IMR-90 (cell line): Measurements from ENCODE around the gene MCM5. TPM values are rescaled to one million over a fixed set of nuclear protein-coding genes. Genes with fewer than 3 reads are reported as not detected.

Experiments
- ATAC-seq: fragments of 200-7000 bp; cut with Tn5 transposase; 2 replicates; pipeline ENCODE4 v1.9.1; 2020; ENCODE audit warnings: low read depth, mild to moderate bottlenecking, moderate library complexity
- BruUV-seq: library from RNA; stranded (reverse); fragments of 400-500 nt; replicated peaks from 2 replicates; lab custom pipeline; 2021; lab: Mats Ljungman, UMichigan
- CTCF ChIA-PET: fragments of 300-600 bp; formaldehyde crosslinking; extraction: SDS; loops from one replicate; lab custom pipeline; 2021; ENCODE audit warnings: antibody characterized with exemption; lab: Yijun Ruan, JAX
- POLR2A ChIA-PET: fragments of 300-600 bp; sonication (Branson Sonifier 250); formaldehyde crosslinking; loops from one replicate; lab custom pipeline; 2022; ENCODE audit warnings: antibody characterized with exemption; ENCODE audit not compliant: unreplicated experiment; lab: Charles Lee
- DNase-seq: peaks from one replicate; pipeline ENCODE4 v3.0.0; 2013
- H2AFZ ChIP-seq: replicated peaks from 2 replicates; pipeline ENCODE3; 2013; ENCODE audit warnings: low read length, mild to moderate bottlenecking; ENCODE audit not compliant: poor library complexity
- H2AK5ac ChIP-seq: 2 replicates; pipeline ENCODE4 v1.6.1; 2013; ENCODE audit warnings: low read depth, low read length, inconsistent platforms
- H2AK9ac ChIP-seq: replicated peaks from 2 replicates; pipeline ENCODE3; 2013; ENCODE audit warnings: mild to moderate bottlenecking, low read depth, low read length, moderate library complexity; ENCODE audit not compliant: poor library complexity
- H2BK120ac ChIP-seq: 2 replicates; pipeline ENCODE4 v1.6.1; 2013; ENCODE audit warnings: low read depth, low read length, inconsistent platforms
- H2BK15ac ChIP-seq: 3 replicates; pipeline ENCODE4 v1.6.1; 2013; ENCODE audit warnings: low read depth, low read length, inconsistent platforms
- H2BK20ac ChIP-seq: 2 replicates; pipeline ENCODE4 v1.6.1; 2013; ENCODE audit warnings: low read depth, mild to moderate bottlenecking, inconsistent platforms, low read length, moderate library complexity
- H2BK5ac ChIP-seq: 2 replicates; pipeline ENCODE4 v1.6.1; 2013; ENCODE audit warnings: mild to moderate bottlenecking, low read depth, low read length, inconsistent platforms; ENCODE audit not compliant: poor library complexity, severe bottlenecking
- H3K14ac ChIP-seq: replicated peaks from 2 replicates; pipeline ENCODE4 v1.6.1; 2013; ENCODE audit warnings: low read depth, low read length, inconsistent platforms
- H3K18ac ChIP-seq: 2 replicates; pipeline ENCODE4 v1.6.1; 2013; ENCODE audit warnings: low read depth, low read length, control low read depth
- H3K23ac ChIP-seq: 2 replicates; pipeline ENCODE4 v1.6.1; 2013; ENCODE audit warnings: low read depth, low read length, inconsistent platforms
- H3K27ac ChIP-seq: 2 replicates; pipeline ENCODE4 v1.5.1; 2013; ENCODE audit warnings: mild to moderate bottlenecking, control low read depth, low read length; ENCODE audit not compliant: insufficient read depth
- H3K27me3 ChIP-seq: 2 replicates; pipeline ENCODE4 v1.6.1; 2013; ENCODE audit warnings: low read length; ENCODE audit not compliant: control insufficient read depth, insufficient read depth
- H3K36me3 ChIP-seq: 2 replicates; pipeline ENCODE4 v1.6.1; 2013; ENCODE audit warnings: low read length, mixed read lengths; ENCODE audit not compliant: control insufficient read depth, insufficient read depth
- H3K4ac ChIP-seq: 2 replicates; pipeline ENCODE4 v1.6.1; 2013; ENCODE audit warnings: low read depth, low read length, inconsistent platforms
- H3K4me1 ChIP-seq: 2 replicates; pipeline ENCODE4 v1.6.1; 2013; ENCODE audit warnings: low read length, mixed read lengths; ENCODE audit not compliant: control insufficient read depth, insufficient read depth
- H3K4me2 ChIP-seq: 2 replicates; pipeline ENCODE4 v1.6.1; 2013; ENCODE audit warnings: low read depth, mild to moderate bottlenecking, control low read depth, low read length, moderate library complexity
- H3K4me3 ChIP-seq: 2 replicates; pipeline ENCODE4 v1.5.1; 2013; ENCODE audit warnings: low read depth, mild to moderate bottlenecking, control low read depth, low read length, moderate library complexity; ENCODE audit not compliant: insufficient read depth
- H3K56ac ChIP-seq: 2 replicates; pipeline ENCODE4 v1.6.1; 2013; ENCODE audit warnings: low read length, inconsistent platforms; ENCODE audit not compliant: insufficient read depth; ENCODE audit errors: extremely low read depth
- H3K79me1 ChIP-seq, 2 experiments: 2 replicates each; pipeline ENCODE4 v1.6.1; 2013; ENCODE audit warnings: low read length in 2 of 2, inconsistent platforms in 1 of 2, low read depth in 1 of 2
- H3K9ac ChIP-seq: 2 replicates; pipeline ENCODE4 v1.6.1; 2013; ENCODE audit warnings: low read depth, low read length, control low read depth
- H3K9me1 ChIP-seq: 2 replicates; pipeline ENCODE4 v1.6.1; 2013; ENCODE audit warnings: low read length, inconsistent platforms; ENCODE audit not compliant: insufficient read depth
- H3K9me3 ChIP-seq: 2 replicates; pipeline ENCODE4 v1.6.1; 2013; ENCODE audit warnings: low read length; ENCODE audit not compliant: control insufficient read depth, insufficient read depth
- H4K20me1 ChIP-seq: 2 replicates; pipeline ENCODE4 v1.6.1; 2013; ENCODE audit warnings: low read length, inconsistent platforms; ENCODE audit not compliant: insufficient read depth
- H4K5ac ChIP-seq: 2 replicates; pipeline ENCODE4 v1.6.1; 2013; ENCODE audit warnings: mild to moderate bottlenecking, low read depth, low read length, control low read depth
- H4K8ac ChIP-seq, 2 experiments: 2 replicates each; pipeline ENCODE4 v1.6.1; 2013; ENCODE audit warnings: low read depth in 2 of 2, low read length in 2 of 2, control low read depth in 1 of 2, inconsistent platforms in 1 of 2
- H4K91ac ChIP-seq: 2 replicates; pipeline ENCODE4 v1.6.1; 2013; ENCODE audit warnings: low read depth, low read length, inconsistent platforms; ENCODE audit not compliant: insufficient read depth
- MAFK ChIP-seq: IDR thresholded peaks from 2 replicates; pipeline ENCODE4 v1.6.1; 2012; ENCODE audit warnings: low read depth, low read length, improper control_type of control experiment
- RAD21 ChIP-seq: IDR thresholded peaks from 2 replicates; pipeline ENCODE4 v1.6.1; 2012; ENCODE audit warnings: low read length, improper control_type of control experiment
- WGBS, 2 experiments: methylation state at CpG; one replicate each; pipeline versions ENCODE4 v1.1.5 to v1.1.7; 2013; ENCODE audit warnings: missing lambda C conversion rate in 2 of 2; ENCODE audit not compliant: insufficient read length in 1 of 2; ENCODE audit errors: extremely low coverage in 2 of 2; 5-methylcytosine and 5-hydroxymethylcytosine counted together
- dilution Hi-C: fragments of 300-500 bp; cut with HindIII; formaldehyde crosslinking; loops from one replicate; pipeline ENCODE4 v1.14.3; 2018; ENCODE audit warnings: low sequenced_read_pairs; ENCODE audit not compliant: unreplicated experiment
- in situ Hi-C: fragments of 300-500 bp; cut with MboI; formaldehyde crosslinking; loops from 3 replicates; pipeline ENCODE4 v1.14.3; 2019; ENCODE audit warnings: low sequenced_read_pairs, inconsistent platforms, mixed read lengths
- intact Hi-C: fragments of 100-400 bp; cut with micrococcal nuclease; formaldehyde crosslinking; loops from 2 replicates; pipeline ENCODE4 v1.10.0; 2022
- polyA plus RNA-seq, 3 experiments: library from polyadenylated mRNA; depleted of rRNA; stranded (reverse); fragments of >200 nt; gene quantifications; 2 replicates each; pipeline ENCODE4 v1.2.3, GENCODE V29; 2012; ENCODE audit warnings: low replicate concordance in 1 of 3
- total RNA-seq: library from RNA; depleted of rRNA; stranded (reverse); fragments of >200 nt; gene quantifications from 2 replicates; pipeline ENCODE4 v1.2.3, GENCODE V29; 2012

MCM5 gene
- total and polyA plus RNA-seq, 2 of the 4 experiments (the other 2 are of a cell fraction) = 43.0 to 58.6 TPM

DNA sequence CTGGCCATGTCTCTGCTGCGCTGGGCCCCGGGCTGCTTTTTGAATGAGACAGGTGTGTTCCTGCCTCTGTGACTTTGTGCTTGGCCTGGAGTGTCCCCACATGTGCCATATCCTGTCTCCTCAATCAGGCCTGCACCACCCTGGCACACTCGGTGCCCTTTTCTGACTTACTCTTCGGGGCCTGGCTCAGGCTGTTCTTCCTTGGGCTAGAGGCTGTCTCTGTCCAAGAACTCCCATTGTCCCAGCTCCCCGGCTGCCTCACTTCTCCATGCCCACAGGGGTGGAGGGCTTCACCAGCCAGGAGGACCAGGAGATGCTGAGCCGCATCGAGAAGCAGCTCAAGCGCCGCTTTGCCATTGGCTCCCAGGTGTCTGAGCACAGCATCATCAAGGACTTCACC, 23.0 kb downstream of the MCM5 start:
- H3K79me1 ChIP-seq = peaks cover 0 to 14% of the 10 kb centered on the region in 2 experiments; a peak in 2 of 4 replicates
- H3K4me2 ChIP-seq = no peak overlapping the region
- ChIA-PET CTCF (no interaction called here), POLR2A (no interaction called here)
- ATAC-seq = no peak
- no peak overlapping the region for H3K14ac ChIP-seq
- DNase-seq = no peak
- in situ Hi-C loops (no loop called here), intact Hi-C loops (no loop called here), dilution Hi-C loops (no loop called here)
- H3K9me3 ChIP-seq = no peaks in the 10 kb centered on the region
- no peak overlapping the region for H3K9ac ChIP-seq
- H4K8ac ChIP-seq = no peak overlapping the region
- H2AK9ac ChIP-seq = no peak overlapping the region
- no peak overlapping the region for H4K91ac ChIP-seq
- no peak overlapping the region for H3K27ac ChIP-seq
- TF ChIP-seq RAD21 = no peak
- TF ChIP-seq MAFK = no peak
- no peak overlapping the region for H3K18ac ChIP-seq
- peaks cover 17% of the 10 kb centered on the region for H3K4me1 ChIP-seq
- no peak overlapping the region for H2BK20ac ChIP-seq
- no peak overlapping the region for H3K4ac ChIP-seq
- no peak overlapping the region for H4K5ac ChIP-seq
- no peaks in the 10 kb centered on the region for H3K27me3 ChIP-seq
- H3K9me1 ChIP-seq = peaks cover 2% of the 10 kb centered on the region; the same call in 1 of the 2 replicates
- H2BK5ac ChIP-seq = no peak overlapping the region
- 100% methylated on average over 6 of the region's 9 CpGs; no CpG with 5 or more reads in 1 of the 2 experiments for whole genome bisulfite sequencing, 2 experiments
- no peak overlapping the region for H2AK5ac ChIP-seq
- no peak overlapping the region for H3K4me3 ChIP-seq
- no peak overlapping the region for H2AFZ ChIP-seq
- H3K23ac ChIP-seq = no peak overlapping the region
- peaks cover 4% of the 10 kb centered on the region; the same call in 1 of the 2 replicates for H4K20me1 ChIP-seq
- H2BK15ac ChIP-seq = no peak overlapping the region
- no TSS peak for BruUV-seq
- no peak overlapping the region for H2BK120ac ChIP-seq
- H3K36me3 ChIP-seq = peaks cover 20% of the 10 kb centered on the region
- no peak overlapping the region for H3K56ac ChIP-seq
